SK-N-SH treated with all-trans-retinoic acid at 6 μM for 48 hours (cell line): ENCODE results near the gene CHST8.

Experiments
- OSR1 ChIP-seq: fragments of 250-450 bp; sonication (Bioruptor Pico); IDR thresholded peaks from 2 replicates; pipeline ENCODE4 v1.8.0; 2022; ENCODE audit warnings: moderate library complexity, mild to moderate bottlenecking, inconsistent platforms
- RARB ChIP-seq: fragments of 250-450 bp; sonication (Bioruptor Pico); IDR thresholded peaks from 2 replicates; pipeline ENCODE4 v1.8.0; 2021; ENCODE audit warnings: mild to moderate bottlenecking, moderate library complexity
- ZFP3 ChIP-seq: fragments of 250-450 bp; sonication (Bioruptor Pico); IDR thresholded peaks from 2 replicates; pipeline ENCODE4 v1.5.0; 2020; ENCODE audit warnings: mild to moderate bottlenecking, moderate library complexity

- no peak for TF ChIP-seq OSR1 (CRISPR knock-in tag)
- TF ChIP-seq ZFP3 (CRISPR knock-in tag) = no peak
- no peak for TF ChIP-seq RARB (CRISPR knock-in tag)
These were observed 181.0 kb downstream of the CHST8 start for GRCh38 chr19:33802801-33803200.
